ENCODE measurements around the gene PDXK. TPM values are rescaled to one million over a fixed set of nuclear protein-coding genes. Genes with fewer than 3 reads are reported as not detected.

The PDXK gene
- total RNA-seq, 1 experiment from 2014 or later: 276 TPM

DNA sequence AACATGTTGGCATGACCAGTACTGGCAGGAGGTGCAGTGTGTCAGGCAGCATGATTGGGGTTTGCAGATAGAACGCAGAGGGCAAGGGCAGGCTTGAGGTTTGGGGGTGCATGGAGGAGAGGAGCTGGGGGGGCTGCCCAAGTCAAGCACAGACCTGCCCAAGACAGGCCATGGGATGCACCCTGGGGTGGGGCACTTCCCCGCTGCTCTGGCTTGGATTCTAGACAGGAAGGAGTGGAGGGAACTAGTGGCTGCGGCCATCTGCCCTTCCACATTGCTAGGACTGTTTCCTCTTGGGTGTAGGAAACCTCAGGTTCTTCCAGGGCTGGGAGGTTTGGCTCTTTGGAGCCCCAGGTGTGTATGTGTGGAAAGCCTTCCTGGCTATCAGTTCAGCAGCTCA is 3.0 kb downstream of the PDXK start:
- Mint-ChIP-seq H3K27ac (ENCODE audit: unreplicated experiment) (peak overlapping the region; percentile 72), H3K27me3 (ENCODE audit: insufficient read depth, unreplicated experiment) (no peaks in the 10 kb centered on the region), H3K36me3 (ENCODE audit: insufficient read depth, unreplicated experiment) (peaks cover 58% of the 10 kb centered on the region), H3K4me3 (ENCODE audit: unreplicated experiment) (peak overlapping the region; percentile 87), H3K4me1 (ENCODE audit: low read depth, unreplicated experiment) (peaks cover 26% of the 10 kb centered on the region), H3K9me3 (ENCODE audit: unreplicated experiment) (no peaks in the 10 kb centered on the region)
- no peaks in the 10 kb centered on the region for H3K27me3 ChIP-seq (replicated peaks; ENCODE audit: control insufficient read depth, insufficient read depth, low read length)
- H3K4me3 ChIP-seq (ENCODE audit: low read depth, low read length): no peak overlapping the region
- H3K9me3 ChIP-seq: no peaks in the 10 kb centered on the region
- ChIA-PET POLR2A (no interaction called here), CTCF (no interaction called here)
- peaks cover 2% of the 10 kb centered on the region for H3K36me3 ChIP-seq (ENCODE audit: control insufficient read depth, insufficient read depth, low read length)
- DNase-seq: no peak
- intact Hi-C loops (cut with micrococcal nuclease; ENCODE audit: unreplicated experiment): no loop called here
- TF ChIP-seq, protein P1, sequence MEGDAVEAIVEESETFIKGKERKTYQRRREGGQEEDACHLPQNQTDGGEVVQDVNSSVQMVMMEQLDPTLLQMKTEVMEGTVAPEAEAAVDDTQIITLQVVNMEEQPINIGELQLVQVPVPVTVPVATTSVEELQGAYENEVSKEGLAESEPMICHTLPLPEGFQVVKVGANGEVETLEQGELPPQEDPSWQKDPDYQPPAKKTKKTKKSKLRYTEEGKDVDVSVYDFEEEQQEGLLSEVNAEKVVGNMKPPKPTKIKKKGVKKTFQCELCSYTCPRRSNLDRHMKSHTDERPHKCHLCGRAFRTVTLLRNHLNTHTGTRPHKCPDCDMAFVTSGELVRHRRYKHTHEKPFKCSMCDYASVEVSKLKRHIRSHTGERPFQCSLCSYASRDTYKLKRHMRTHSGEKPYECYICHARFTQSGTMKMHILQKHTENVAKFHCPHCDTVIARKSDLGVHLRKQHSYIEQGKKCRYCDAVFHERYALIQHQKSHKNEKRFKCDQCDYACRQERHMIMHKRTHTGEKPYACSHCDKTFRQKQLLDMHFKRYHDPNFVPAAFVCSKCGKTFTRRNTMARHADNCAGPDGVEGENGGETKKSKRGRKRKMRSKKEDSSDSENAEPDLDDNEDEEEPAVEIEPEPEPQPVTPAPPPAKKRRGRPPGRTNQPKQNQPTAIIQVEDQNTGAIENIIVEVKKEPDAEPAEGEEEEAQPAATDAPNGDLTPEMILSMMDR (IDR thresholded peaks at IDR 0.05; ENCODE audit: insufficient read depth in 1 of 2, low read depth in 1 of 2, low read length in 1 of 2, severe bottlenecking in 1 of 2, unreplicated experiment in 1 of 2): no peak
- TSS peak; percentile 18 for BruUV-seq (replicated peaks)
- peaks cover 23% of the 10 kb centered on the region for H3K4me1 ChIP-seq

DNA sequence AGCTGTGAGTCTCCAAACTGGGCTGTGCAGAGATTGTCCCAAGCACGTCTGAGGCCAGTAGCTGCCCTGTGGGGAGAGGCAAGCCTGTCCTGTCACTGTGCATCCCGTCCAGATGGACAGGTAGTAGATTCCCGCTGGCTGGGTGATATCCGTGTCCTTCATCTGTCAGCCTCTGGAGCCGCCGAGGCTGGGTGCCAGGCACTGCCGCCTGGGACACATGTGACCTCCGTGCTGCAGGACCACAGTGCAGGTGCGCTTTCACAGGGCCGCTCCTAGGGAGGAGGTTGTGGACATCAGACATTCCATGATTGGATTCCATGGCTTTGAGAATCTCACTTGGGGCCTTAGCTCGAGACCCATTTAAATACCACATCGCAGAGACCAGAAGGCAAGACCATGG is 4.7 kb downstream of the PDXK start:
- H3K36me3 ChIP-seq (ENCODE audit: control insufficient read depth, insufficient read depth, low read length): peaks cover 2% of the 10 kb centered on the region
- intact Hi-C loops (cut with micrococcal nuclease; ENCODE audit: unreplicated experiment): no loop called here
- H3K36me3 Mint-ChIP-seq (ENCODE audit: insufficient read depth, unreplicated experiment): peaks cover 69% of the 10 kb centered on the region
- no peaks in the 10 kb centered on the region for H3K9me3 Mint-ChIP-seq (ENCODE audit: unreplicated experiment)
- no peak overlapping the region for H3K4me3 Mint-ChIP-seq (ENCODE audit: unreplicated experiment)
- CTCF ChIA-PET: no interaction called here
- no peak overlapping the region for H3K27ac Mint-ChIP-seq (ENCODE audit: unreplicated experiment)
- peaks cover 22% of the 10 kb centered on the region for H3K4me1 Mint-ChIP-seq (ENCODE audit: low read depth, unreplicated experiment)
- no peaks in the 10 kb centered on the region for H3K27me3 ChIP-seq (replicated peaks; ENCODE audit: control insufficient read depth, insufficient read depth, low read length)
- no peak for DNase-seq
- no peak overlapping the region for H3K4me3 ChIP-seq (ENCODE audit: low read depth, low read length)
- peaks cover 21% of the 10 kb centered on the region for H3K4me1 ChIP-seq
- TF ChIP-seq, protein P1 (IDR thresholded peaks at IDR 0.05; ENCODE audit: insufficient read depth in 1 of 2, low read depth in 1 of 2, low read length in 1 of 2, severe bottlenecking in 1 of 2, unreplicated experiment in 1 of 2): no peak
- no peaks in the 10 kb centered on the region for H3K9me3 ChIP-seq
- POLR2A ChIA-PET: no interaction called here
- no TSS peak for BruUV-seq (replicated peaks)
- H3K27me3 Mint-ChIP-seq (ENCODE audit: insufficient read depth, unreplicated experiment): no peaks in the 10 kb centered on the region

DNA sequence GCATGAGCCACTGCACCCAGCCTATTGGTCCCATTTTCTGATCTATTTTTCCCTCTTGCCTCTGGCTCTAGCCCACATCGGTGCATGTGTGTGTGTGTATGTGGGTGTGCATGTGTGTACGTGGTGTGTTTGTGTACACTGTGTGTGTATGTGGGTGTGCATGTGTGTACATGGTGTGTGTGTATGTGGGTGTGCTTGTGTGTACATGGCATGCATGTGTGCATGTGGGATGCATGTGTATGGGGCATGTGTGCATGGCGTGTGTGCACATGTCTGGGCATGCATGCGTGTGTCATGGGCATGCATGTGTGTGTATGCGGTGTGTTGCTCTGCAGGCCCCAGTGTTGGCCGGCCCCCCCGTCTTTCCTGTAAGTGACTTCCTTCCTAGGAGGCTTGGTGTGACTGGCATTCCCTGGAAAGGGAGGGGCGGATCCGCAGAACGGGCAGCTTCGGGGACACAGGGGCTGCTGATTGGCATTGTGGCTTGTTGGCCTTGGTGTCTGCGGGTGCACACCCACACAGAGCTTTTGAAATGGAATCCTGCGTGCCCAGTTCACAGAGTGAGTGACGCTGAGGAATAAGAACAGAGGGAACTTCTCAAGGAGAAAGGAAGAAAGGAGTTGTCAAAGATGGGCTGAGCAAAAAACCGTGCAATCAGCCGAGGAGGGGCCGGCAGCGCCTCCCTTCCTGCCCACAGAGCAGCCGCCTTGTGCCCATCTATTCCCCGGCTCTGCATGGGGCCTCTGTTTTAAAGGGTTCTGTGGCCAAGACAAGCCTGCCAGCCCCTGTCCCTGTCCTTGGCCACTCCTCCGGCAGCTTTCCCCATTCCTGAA is 8.0 kb downstream of the PDXK start:
- intact Hi-C loops (cut with micrococcal nuclease; ENCODE audit: unreplicated experiment): no loop called here
- H3K9me3 ChIP-seq: no peaks in the 10 kb centered on the region
- H3K36me3 Mint-ChIP-seq (ENCODE audit: insufficient read depth, unreplicated experiment): peaks cover 72% of the 10 kb centered on the region
- no TSS peak for BruUV-seq (replicated peaks)
- peaks cover 2% of the 10 kb centered on the region for H3K36me3 ChIP-seq (ENCODE audit: control insufficient read depth, insufficient read depth, low read length)
- no peaks in the 10 kb centered on the region for H3K9me3 Mint-ChIP-seq (ENCODE audit: unreplicated experiment)
- POLR2A ChIA-PET: no interaction called here
- H3K27me3 ChIP-seq (replicated peaks; ENCODE audit: control insufficient read depth, insufficient read depth, low read length): no peaks in the 10 kb centered on the region
- peak overlapping the region; percentile 80 for H3K27ac Mint-ChIP-seq (ENCODE audit: unreplicated experiment)
- CTCF ChIA-PET: no interaction called here
- H3K4me3 Mint-ChIP-seq (ENCODE audit: unreplicated experiment): no peak overlapping the region
- TF ChIP-seq, protein P1 (IDR thresholded peaks at IDR 0.05; ENCODE audit: insufficient read depth in 1 of 2, low read depth in 1 of 2, low read length in 1 of 2, severe bottlenecking in 1 of 2, unreplicated experiment in 1 of 2): no peak
- H3K4me3 ChIP-seq (ENCODE audit: low read depth, low read length): no peak overlapping the region
- peaks cover 16% of the 10 kb centered on the region for H3K4me1 ChIP-seq
- no peak for DNase-seq
- no peaks in the 10 kb centered on the region for H3K27me3 Mint-ChIP-seq (ENCODE audit: insufficient read depth, unreplicated experiment)
- peaks cover 23% of the 10 kb centered on the region for H3K4me1 Mint-ChIP-seq (ENCODE audit: low read depth, unreplicated experiment)

Data from Caco-2 (cell line).